Left hindlimb (tissue), 1 donor: ENCODE measurements around the gene DTX2.
"Not testable (repeated sequence)": the region's sequence is repeated elsewhere in the genome, so short reads cannot be mapped to it uniquely, and the experiment has no call there.

Source experiments
- DNase-seq: peaks from one replicate; pipeline ENCODE4 v3.0.0-alpha.2; 2018

The DTX2 gene

DNA sequence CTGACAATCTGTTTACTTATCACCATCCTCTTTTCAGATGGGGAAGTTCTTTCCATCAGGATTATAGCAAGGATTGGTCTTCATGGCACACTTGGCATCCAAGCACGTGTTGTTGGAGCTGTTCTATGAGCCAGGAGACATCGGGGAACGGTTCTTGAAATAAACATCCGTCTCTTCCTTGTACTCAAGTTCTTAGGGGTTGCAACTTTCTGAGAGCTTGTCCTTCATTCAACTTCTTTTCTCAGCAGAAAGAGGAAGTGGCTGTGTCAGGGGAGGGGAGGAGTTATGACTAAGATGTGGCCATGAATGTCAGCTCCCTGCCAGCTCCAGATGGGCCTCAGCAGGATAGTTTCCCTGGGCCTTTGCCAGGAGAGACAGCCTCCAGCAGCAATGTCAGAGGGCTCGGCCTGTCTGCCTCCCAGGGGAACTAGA, 15.9 kb upstream of the DTX2 start:
- peak; percentile 22 for DNase-seq

GRCh38 chr7:76457017-76457416, 4.5 kb upstream of the DTX2 start:
- not testable (repeated sequence) for DNase-seq

DNA sequence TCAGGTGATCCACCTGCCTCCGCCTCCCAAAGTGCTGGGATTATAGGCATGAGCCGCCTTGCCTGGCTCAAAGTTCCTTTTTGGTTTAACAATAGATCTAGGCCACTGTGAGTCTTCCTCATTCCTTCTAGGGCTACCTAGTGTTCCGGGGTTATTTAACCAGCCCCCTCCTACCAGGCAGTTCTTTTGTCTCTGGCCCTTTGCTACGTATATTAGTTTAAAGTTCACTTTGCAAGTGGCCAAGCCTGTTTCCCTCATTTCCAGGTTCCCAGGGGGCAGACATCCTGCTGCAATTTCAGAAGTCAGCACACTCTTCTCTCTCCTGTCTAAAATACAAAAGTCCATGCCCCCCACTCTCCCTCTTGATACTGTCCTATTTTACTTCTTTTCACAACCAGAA, 3.0 kb upstream of the DTX2 start:
- not testable (repeated sequence) for DNase-seq

- not testable (repeated sequence) for DNase-seq
Measured at GRCh38 chr7:76460767-76461166, 742 bp upstream of the DTX2 start.

GRCh38 chr7:76462271-76462882, 868 bp downstream of the DTX2 start:
- not testable (repeated sequence) for DNase-seq

- not testable (repeated sequence) for DNase-seq
Measured at GRCh38 chr7:76464959-76465358, 3.5 kb downstream of the DTX2 start.

GRCh38 chr7:76465950-76466349, 4.4 kb downstream of the DTX2 start:
- DNase-seq = not testable (repeated sequence)

- DNase-seq = not testable (repeated sequence)
Measured at GRCh38 chr7:76467743-76468404, 6.4 kb downstream of the DTX2 start.

GRCh38 chr7:76471556-76472221, 10.2 kb downstream of the DTX2 start:
- DNase-seq = not testable (repeated sequence)

DNA sequence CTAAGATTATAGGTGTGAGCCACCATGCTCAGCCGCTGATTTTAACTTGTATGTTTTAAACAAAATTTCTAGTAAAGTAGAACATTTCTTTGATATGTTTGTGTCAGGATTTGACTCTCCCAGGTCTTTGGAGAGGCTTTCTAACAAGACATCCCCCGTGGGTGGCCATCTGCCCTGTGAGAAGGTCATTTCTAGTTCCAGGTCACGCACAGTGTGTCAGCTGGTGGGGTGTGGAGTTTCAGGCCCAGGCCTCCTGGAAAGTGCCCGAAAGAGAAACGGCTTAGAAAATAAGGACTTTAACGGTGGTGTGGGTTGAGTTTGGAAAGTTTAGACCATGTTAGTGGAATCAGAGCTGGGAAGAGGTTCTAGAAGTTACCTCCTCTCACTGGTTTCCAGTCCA, 11.6 kb downstream of the DTX2 start:
- DNase-seq = not testable (repeated sequence)

GRCh38 chr7:76476280-76476679, 14.8 kb downstream of the DTX2 start:
- not testable (repeated sequence) for DNase-seq

DNA sequence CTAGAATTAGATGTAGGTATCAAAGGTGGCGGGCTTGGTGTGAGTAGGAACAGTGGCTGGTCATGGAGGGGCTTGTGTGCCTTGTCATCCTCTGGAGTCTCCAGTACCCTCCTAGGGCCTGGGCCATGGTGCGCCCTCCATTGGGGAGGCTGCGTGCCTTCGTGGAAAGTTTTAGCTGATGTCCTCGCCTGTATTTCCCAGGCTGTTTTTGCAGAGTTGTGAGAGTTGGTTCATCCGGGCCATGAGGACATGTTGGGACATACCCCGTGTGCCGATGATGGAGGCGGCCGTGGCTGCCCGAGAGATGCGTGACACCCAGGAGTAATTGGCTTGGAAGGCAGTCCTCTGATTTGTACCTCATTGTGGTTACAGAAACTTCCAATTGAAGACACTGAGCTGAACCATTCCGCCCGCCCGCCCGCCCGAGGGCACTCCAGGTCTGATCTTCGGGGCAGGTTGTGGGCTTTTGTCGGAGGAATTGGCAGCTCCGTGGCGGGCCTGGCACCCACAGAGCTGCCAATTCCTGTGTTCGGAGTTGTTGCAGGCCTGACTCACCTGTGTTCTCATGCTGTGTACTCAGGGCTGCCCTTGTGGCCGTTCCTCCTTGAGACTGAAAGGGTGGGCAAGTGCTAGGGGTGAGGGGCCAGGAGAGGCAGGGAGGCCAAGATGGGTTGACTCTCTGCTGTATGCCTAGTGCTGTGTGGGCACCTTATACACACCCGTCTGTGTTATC, 15.4 kb downstream of the DTX2 start:
- not testable (repeated sequence) for DNase-seq

DNA sequence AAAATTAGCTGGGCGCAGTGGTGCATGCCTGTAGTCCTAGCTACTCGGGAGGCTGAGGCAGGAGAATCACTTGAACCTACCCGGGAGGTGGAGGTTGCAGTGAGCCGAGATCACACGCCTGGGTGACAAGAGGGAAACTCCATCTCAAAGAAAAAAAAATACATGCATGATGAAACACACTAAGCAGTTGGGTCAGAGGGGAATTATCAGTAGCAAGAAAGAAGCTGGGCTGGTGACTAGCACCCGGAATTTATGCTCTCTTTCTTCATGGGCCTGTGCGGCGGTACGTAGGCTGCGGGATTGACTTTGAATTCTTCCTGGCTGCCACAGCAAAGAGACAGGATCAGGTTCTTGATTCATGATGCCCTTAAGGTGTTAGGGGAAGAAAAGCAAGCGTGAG, 18.1 kb downstream of the DTX2 start:
- DNase-seq = not testable (repeated sequence)

DNA sequence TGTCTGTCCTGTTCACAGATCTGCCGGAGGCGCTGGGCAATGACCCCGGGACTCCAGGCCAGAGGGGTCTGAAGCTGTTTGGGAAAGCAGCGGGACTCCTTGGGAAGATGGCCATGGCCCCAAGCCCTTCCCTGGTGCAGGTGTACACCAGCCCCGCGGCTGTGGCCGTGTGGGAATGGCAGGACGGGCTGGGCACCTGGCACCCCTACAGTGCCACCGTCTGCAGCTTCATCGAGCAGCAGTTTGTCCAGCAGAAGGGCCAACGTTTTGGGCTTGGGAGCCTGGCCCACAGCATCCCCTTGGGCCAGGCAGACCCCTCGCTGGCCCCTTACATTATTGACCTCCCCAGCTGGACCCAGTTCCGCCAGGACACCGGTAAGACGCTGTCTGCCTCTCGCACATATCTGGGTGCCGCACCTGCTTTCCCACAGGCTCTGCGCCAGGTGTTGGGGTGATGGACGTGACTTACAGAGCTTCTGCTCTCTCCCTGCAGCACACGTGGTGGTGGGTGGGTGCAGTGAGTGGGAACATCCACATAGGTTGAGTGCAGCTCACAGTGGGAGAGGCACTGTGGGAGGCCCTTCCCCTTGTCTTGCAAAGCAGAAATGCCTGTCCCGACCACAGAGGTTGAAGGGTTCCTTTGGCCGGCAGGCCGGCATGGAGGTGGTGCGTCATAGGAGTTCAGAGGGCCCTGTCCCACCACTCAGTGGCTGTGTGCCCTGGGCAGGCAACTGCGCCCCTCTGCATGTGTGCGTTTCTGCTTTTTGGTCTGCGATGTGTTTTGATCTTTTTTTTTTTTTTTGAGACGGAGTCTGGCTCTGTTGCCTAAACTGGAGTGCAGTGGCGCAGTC, 19.1 kb downstream of the DTX2 start:
- not testable (repeated sequence) for DNase-seq

DNA sequence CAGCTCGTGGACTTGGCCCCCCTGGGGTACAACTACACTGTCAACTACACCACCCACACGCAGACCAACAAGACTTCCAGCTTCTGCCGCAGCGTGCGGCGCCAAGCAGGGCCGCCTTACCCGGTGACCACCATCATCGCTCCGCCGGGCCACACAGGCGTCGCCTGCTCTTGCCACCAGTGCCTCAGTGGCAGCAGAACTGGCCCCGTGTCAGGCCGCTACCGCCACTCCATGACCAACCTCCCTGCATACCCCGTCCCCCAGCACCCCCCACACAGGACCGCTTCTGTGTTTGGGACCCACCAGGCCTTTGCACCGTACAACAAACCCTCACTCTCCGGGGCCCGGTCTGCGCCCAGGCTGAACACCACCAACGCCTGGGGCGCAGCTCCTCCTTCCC, 21.2 kb downstream of the DTX2 start:
- peak; percentile 13 for DNase-seq

- not testable (repeated sequence) for DNase-seq
Measured at GRCh38 chr7:76483081-76483480, 21.6 kb downstream of the DTX2 start.

- DNase-seq = not testable (repeated sequence)
Measured at GRCh38 chr7:76484456-76484855, 22.9 kb downstream of the DTX2 start.

GRCh38 chr7:76485822-76486610, 24.5 kb downstream of the DTX2 start:
- DNase-seq = not testable (repeated sequence)

GRCh38 chr7:76486618-76487017, 25.1 kb downstream of the DTX2 start:
- not testable (repeated sequence) for DNase-seq

GRCh38 chr7:76487969-76488368, 26.5 kb downstream of the DTX2 start:
- DNase-seq = not testable (repeated sequence)

DNA sequence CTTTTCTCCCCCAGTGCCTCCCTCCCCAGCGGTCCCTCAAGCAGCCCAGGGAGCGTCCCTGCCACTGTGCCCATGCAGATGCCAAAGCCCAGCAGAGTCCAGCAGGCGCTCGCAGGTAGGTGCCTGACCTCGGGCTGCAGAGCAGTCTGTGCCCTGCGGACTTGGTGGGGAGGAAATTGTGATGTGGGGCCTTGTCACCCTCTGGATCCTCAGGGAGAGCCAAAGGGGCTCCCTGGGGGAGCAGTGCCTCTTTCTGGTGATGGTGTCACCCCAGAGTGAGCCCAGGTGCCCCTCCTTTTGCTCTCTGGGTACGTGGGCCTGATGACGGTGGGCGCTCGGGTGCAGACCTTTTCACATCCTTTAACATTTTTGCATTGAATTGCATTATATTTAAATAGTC, 30.6 kb downstream of the DTX2 start:
- not testable (repeated sequence) for DNase-seq
